T-helper 2 cell treated with Interferon-gamma antibody and Interleukin-4, amounts not matched to agents 5 μg/mL and 100 μg/mL, for 36 hours (primary cell): Measurements from ENCODE around the gene ATP1B1.

Experiments used
- DNase-seq: peaks from one replicate; pipeline ENCODE4 v3.0.0; 2021; ENCODE audit warnings: low spot score
- H3K27ac Mint-ChIP-seq: one replicate; pipeline ENCODE4 v1.8.0; 2021; ENCODE audit warnings: mild to moderate bottlenecking, mixed read lengths
- H3K27me3 Mint-ChIP-seq: one replicate; pipeline ENCODE4 v1.8.0; 2021; ENCODE audit warnings: low read depth, mixed read lengths
- H3K36me3 Mint-ChIP-seq: one replicate; pipeline ENCODE4 v1.8.0; 2021; ENCODE audit warnings: low read depth, mixed read lengths
- H3K4me1 Mint-ChIP-seq: one replicate; pipeline ENCODE4 v1.8.0; 2021; ENCODE audit warnings: low read depth, mixed read lengths
- H3K4me3 Mint-ChIP-seq: one replicate; pipeline ENCODE4 v1.8.0; 2022; ENCODE audit warnings: mild to moderate bottlenecking, moderate library complexity, mixed read lengths
- H3K9me3 Mint-ChIP-seq: one replicate; pipeline ENCODE4 v1.8.0; 2021; ENCODE audit warnings: mixed read lengths

The ATP1B1 gene

GRCh38 chr1:169086603-169087455 is 19.7 kb upstream of the ATP1B1 start:
- H3K4me3 Mint-ChIP-seq: no peak overlapping the region
- H3K9me3 Mint-ChIP-seq: no peaks in the 10 kb centered on the region
- peaks cover 8% of the 10 kb centered on the region for H3K4me1 Mint-ChIP-seq
- H3K27ac Mint-ChIP-seq: no peak overlapping the region
- peaks cover 7% of the 10 kb centered on the region for H3K27me3 Mint-ChIP-seq
- no peaks in the 10 kb centered on the region for H3K36me3 Mint-ChIP-seq
- DNase-seq: no peak

- Mint-ChIP-seq H3K4me1 (peaks cover 8% of the 10 kb centered on the region), H3K27me3 (peaks cover 7% of the 10 kb centered on the region), H3K36me3 (no peaks in the 10 kb centered on the region), H3K9me3 (no peaks in the 10 kb centered on the region), H3K27ac (no peak overlapping the region), H3K4me3 (no peak overlapping the region)
- no peak for DNase-seq
These were observed 18.6 kb upstream of the ATP1B1 start for GRCh38 chr1:169087876-169088275.

DNA sequence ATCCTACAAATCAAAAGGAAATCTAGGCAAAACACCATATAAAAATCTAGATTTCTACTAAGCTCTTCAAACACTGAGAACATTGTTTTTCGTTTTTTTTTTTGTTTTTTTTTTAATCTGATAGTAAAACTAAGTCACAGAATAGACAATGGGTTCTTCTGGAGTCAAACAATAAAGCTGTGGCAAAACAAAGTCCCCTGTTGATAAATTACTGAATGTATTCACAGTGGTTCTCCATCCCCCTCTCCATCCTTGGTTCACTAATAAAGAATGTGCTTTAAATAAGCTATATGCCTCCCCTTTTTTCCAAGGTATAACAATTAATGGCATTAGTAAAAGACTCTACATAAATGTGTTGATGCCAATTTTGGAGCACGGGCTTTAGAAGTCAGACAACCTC is 16.7 kb upstream of the ATP1B1 start:
- H3K9me3 Mint-ChIP-seq: no peaks in the 10 kb centered on the region
- DNase-seq: no peak
- no peak overlapping the region for H3K27ac Mint-ChIP-seq
- peaks cover 1% of the 10 kb centered on the region for H3K36me3 Mint-ChIP-seq
- peaks cover 8% of the 10 kb centered on the region for H3K4me1 Mint-ChIP-seq
- peaks cover 12% of the 10 kb centered on the region for H3K27me3 Mint-ChIP-seq
- no peak overlapping the region for H3K4me3 Mint-ChIP-seq

GRCh38 chr1:169090308-169090899 is 16.1 kb upstream of the ATP1B1 start:
- Mint-ChIP-seq H3K4me3 (no peak overlapping the region), H3K4me1 (peaks cover 8% of the 10 kb centered on the region), H3K27ac (no peak overlapping the region), H3K9me3 (no peaks in the 10 kb centered on the region), H3K36me3 (peaks cover 1% of the 10 kb centered on the region), H3K27me3 (peaks cover 12% of the 10 kb centered on the region)
- no peak for DNase-seq

DNA sequence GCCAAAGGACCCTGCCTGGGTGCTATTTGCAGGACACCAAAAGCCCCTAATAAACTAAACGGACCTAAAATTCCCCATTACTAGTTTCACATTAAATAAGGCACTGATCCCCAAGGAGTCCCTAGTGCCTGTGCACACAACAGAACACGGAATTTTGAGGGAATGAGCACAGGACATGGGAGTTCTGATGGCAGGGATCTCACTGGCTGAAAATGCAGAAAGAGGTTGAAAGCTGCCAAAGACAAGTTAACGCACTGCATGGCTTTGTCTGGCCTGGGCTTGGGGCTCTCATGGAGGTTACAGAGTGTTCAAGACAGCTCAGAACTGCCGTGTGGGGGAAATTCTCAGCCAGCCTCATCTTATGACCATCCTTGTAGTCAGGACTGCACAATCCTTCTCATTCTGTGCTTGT is 15.6 kb upstream of the ATP1B1 start:
- Mint-ChIP-seq H3K27ac (no peak overlapping the region), H3K4me1 (peaks cover 8% of the 10 kb centered on the region), H3K27me3 (peaks cover 12% of the 10 kb centered on the region), H3K36me3 (peaks cover 1% of the 10 kb centered on the region), H3K4me3 (no peak overlapping the region), H3K9me3 (no peaks in the 10 kb centered on the region)
- no peak for DNase-seq

GRCh38 chr1:169091480-169091941 is 15.0 kb upstream of the ATP1B1 start:
- Mint-ChIP-seq H3K27ac (no peak overlapping the region), H3K4me1 (peaks cover 8% of the 10 kb centered on the region)
- DNase-seq: no peak

GRCh38 chr1:169092399-169092798 is 14.1 kb upstream of the ATP1B1 start:
- H3K4me3 Mint-ChIP-seq: no peak overlapping the region
- peaks cover 8% of the 10 kb centered on the region for H3K4me1 Mint-ChIP-seq
- H3K36me3 Mint-ChIP-seq: peaks cover 1% of the 10 kb centered on the region
- no peak overlapping the region for H3K27ac Mint-ChIP-seq
- no peaks in the 10 kb centered on the region for H3K9me3 Mint-ChIP-seq
- H3K27me3 Mint-ChIP-seq: peaks cover 12% of the 10 kb centered on the region
- no peak for DNase-seq

More at GRCh38 chr1:169091480-169091941, 15.0 kb upstream of the ATP1B1 start:
- Mint-ChIP-seq H3K9me3 (no peaks in the 10 kb centered on the region), H3K27me3 (peaks cover 12% of the 10 kb centered on the region), H3K36me3 (peaks cover 1% of the 10 kb centered on the region), H3K4me3 (no peak overlapping the region)

GRCh38 chr1:169094897-169095569 is 11.5 kb upstream of the ATP1B1 start:
- no peaks in the 10 kb centered on the region for H3K9me3 Mint-ChIP-seq
- peaks cover 1% of the 10 kb centered on the region for H3K36me3 Mint-ChIP-seq
- H3K4me1 Mint-ChIP-seq: peaks cover 5% of the 10 kb centered on the region
- no peak overlapping the region for H3K27ac Mint-ChIP-seq
- peaks cover 12% of the 10 kb centered on the region for H3K27me3 Mint-ChIP-seq
- no peak overlapping the region for H3K4me3 Mint-ChIP-seq
- no peak for DNase-seq

DNA sequence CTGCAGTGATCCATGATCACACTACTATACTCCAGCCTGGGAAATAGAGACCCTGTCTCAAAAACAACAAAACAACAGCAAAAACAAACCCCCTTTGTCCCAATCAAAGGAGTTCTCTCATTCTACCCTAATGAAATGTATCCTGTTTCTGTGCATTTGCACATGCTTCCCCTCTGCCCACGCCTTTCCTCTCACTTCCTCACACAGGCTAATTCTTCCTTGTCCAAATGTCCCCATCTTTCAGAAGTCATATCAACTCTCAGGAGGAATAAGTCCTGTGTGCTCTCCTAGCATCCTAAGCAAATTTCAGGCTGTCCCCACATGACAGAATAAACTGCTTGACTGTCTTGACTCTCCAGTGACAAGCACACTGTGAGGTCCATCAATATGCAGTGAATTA is 8.1 kb upstream of the ATP1B1 start:
- Mint-ChIP-seq H3K36me3 (peaks cover 1% of the 10 kb centered on the region), H3K4me3 (no peak overlapping the region), H3K9me3 (no peaks in the 10 kb centered on the region), H3K4me1 (no peaks in the 10 kb centered on the region), H3K27ac (no peak overlapping the region), H3K27me3 (peaks cover 14% of the 10 kb centered on the region)
- no peak for DNase-seq

GRCh38 chr1:169099561-169099960 is 6.9 kb upstream of the ATP1B1 start:
- DNase-seq: no peak
- H3K36me3 Mint-ChIP-seq: no peaks in the 10 kb centered on the region
- H3K4me1 Mint-ChIP-seq: no peaks in the 10 kb centered on the region
- no peaks in the 10 kb centered on the region for H3K9me3 Mint-ChIP-seq
- H3K27me3 Mint-ChIP-seq: peaks cover 10% of the 10 kb centered on the region
- no peak overlapping the region for H3K4me3 Mint-ChIP-seq
- H3K27ac Mint-ChIP-seq: no peak overlapping the region

DNA sequence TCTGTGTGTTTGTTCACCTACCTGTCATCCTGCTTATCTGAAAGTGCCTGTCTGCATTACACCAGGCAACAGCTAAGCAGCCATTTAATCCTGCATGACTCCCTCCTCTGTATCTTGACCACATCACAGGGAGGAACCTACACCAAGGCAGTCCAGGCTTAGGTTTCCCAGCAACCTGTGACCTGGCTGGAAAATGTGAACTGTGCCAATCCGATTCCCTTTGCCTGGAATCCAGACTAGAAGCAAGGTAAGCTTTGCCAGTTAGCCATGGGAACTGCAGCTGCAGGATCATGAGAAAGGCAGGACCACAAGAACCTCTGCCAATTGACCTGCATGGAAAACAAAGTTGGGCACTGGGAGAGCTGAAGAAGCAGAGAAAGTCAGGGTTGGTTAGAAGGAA is 6.3 kb upstream of the ATP1B1 start:
- no peaks in the 10 kb centered on the region for H3K9me3 Mint-ChIP-seq
- H3K36me3 Mint-ChIP-seq: no peaks in the 10 kb centered on the region
- DNase-seq: no peak
- no peak overlapping the region for H3K27ac Mint-ChIP-seq
- H3K4me1 Mint-ChIP-seq: no peaks in the 10 kb centered on the region
- H3K27me3 Mint-ChIP-seq: peaks cover 10% of the 10 kb centered on the region
- no peak overlapping the region for H3K4me3 Mint-ChIP-seq

GRCh38 chr1:169100651-169101088 is 5.8 kb upstream of the ATP1B1 start:
- H3K27ac Mint-ChIP-seq: no peak overlapping the region
- DNase-seq: no peak
- H3K27me3 Mint-ChIP-seq: peaks cover 10% of the 10 kb centered on the region
- no peaks in the 10 kb centered on the region for H3K9me3 Mint-ChIP-seq
- H3K4me1 Mint-ChIP-seq: no peaks in the 10 kb centered on the region
- no peak overlapping the region for H3K4me3 Mint-ChIP-seq
- no peaks in the 10 kb centered on the region for H3K36me3 Mint-ChIP-seq

GRCh38 chr1:169102567-169102966 is 3.9 kb upstream of the ATP1B1 start:
- H3K27me3 Mint-ChIP-seq: peaks cover 15% of the 10 kb centered on the region
- H3K36me3 Mint-ChIP-seq: no peaks in the 10 kb centered on the region
- no peak for DNase-seq
- peaks cover 6% of the 10 kb centered on the region for H3K4me1 Mint-ChIP-seq
- no peaks in the 10 kb centered on the region for H3K9me3 Mint-ChIP-seq
- H3K27ac Mint-ChIP-seq: no peak overlapping the region
- H3K4me3 Mint-ChIP-seq: no peak overlapping the region

- H3K27me3 Mint-ChIP-seq: peaks cover 19% of the 10 kb centered on the region
- peaks cover 10% of the 10 kb centered on the region for H3K4me1 Mint-ChIP-seq
- H3K27ac Mint-ChIP-seq: no peak overlapping the region
- DNase-seq: no peak
- H3K36me3 Mint-ChIP-seq: no peaks in the 10 kb centered on the region
- no peaks in the 10 kb centered on the region for H3K9me3 Mint-ChIP-seq
- no peak overlapping the region for H3K4me3 Mint-ChIP-seq
These were observed 3.5 kb upstream of the ATP1B1 start for GRCh38 chr1:169103002-169103401.
